WTC11 (cell line): ENCODE measurements around the gene RNF39.

Source experiments
- CREB1 ChIP-seq: sonication (generic); formaldehyde crosslinking; IDR thresholded peaks from 2 replicates; pipeline ENCODE4 v1.8.0; 2023; ENCODE audit warnings: mild to moderate bottlenecking, missing genetic modification reagents
- CTCF ChIP-seq: fragments of 200-600 bp; IDR thresholded peaks from 2 replicates; pipeline ENCODE4 v1.8.0; 2022; ENCODE audit warnings: antibody characterized with exemption
- SP1 ChIP-seq: sonication (generic); formaldehyde crosslinking; conservative IDR thresholded peaks from 2 replicates; pipeline ENCODE4 v1.8.1; 2022; ENCODE audit warnings: missing genetic modification reagents
- ZNF232 ChIP-seq: sonication (generic); formaldehyde crosslinking; IDR thresholded peaks from 2 replicates; pipeline ENCODE4 v1.8.0; 2022; ENCODE audit warnings: mild to moderate bottlenecking, missing genetic modification reagents

- TF ChIP-seq CTCF, result no peak
- TF ChIP-seq CREB1, result no peak
- no peak for TF ChIP-seq ZNF232 (CRISPR knock-in tag)
- TF ChIP-seq SP1 (CRISPR knock-in tag), result no peak
These were observed 17.4 kb upstream of the RNF39 start for GRCh38 chr6:30092852-30093543.
